HepG2 (cell line): ENCODE data around the gene USP40. TPM values are rescaled to one million over a fixed set of nuclear protein-coding genes. Genes with fewer than 3 reads are reported as not detected.

Experiments used
- ATAC-seq: fragments of 200-7000 bp; cut with Tn5 transposase; 3 replicates; pipeline ENCODE4 v1.9.1; 2020; ENCODE audit warnings: mild to moderate bottlenecking, moderate library complexity
- BruUV-seq: library from RNA; stranded (reverse); fragments of 400-500 nt; replicated peaks from 2 replicates; lab custom pipeline; 2021; lab: Mats Ljungman, UMichigan
- CTCF ChIA-PET: fragments of 300-600 bp; formaldehyde crosslinking; extraction: SDS; loops from one replicate; lab custom pipeline; 2021; ENCODE audit warnings: low total read pairs, inconsistent platforms, low intra/inter-chr PET ratio; lab: Yijun Ruan, JAX
- POLR2A ChIA-PET: fragments of 350-600 bp; sonication (Branson Sonifier 250); formaldehyde crosslinking; loops from one replicate; lab custom pipeline; 2020; ENCODE audit warnings: antibody characterized with exemption, inconsistent platforms; lab: Yijun Ruan, JAX
- DNase-seq: peaks from one replicate; pipeline ENCODE4 v3.0.0-alpha.2; 2015; ENCODE audit warnings: low spot score
- FAIRE-seq: peaks from 3 replicates; lab custom pipeline; 2011; peaks lifted over from hg19 to GRCh38; lab: Jason Lieb, UNC
- H2AFZ ChIP-seq: one replicate; pipeline ENCODE4 v1.6.1; 2011; ENCODE audit warnings: low read length, inconsistent platforms
- H3K27ac ChIP-seq: fragments of 300-600 bp; 3 replicates; pipeline ENCODE4 v1.8.0; 2011; ENCODE audit warnings: mixed run types, mild to moderate bottlenecking, mixed read lengths, low read length, inconsistent platforms; ENCODE audit not compliant: insufficient read depth; ENCODE audit errors: extremely low read length
- H3K27me3 ChIP-seq, 2 experiments: fragments of 200-600 bp in 1 of 2; 2 replicates in 1 of 2; 3 replicates in 1 of 2; pipeline versions ENCODE4 v1.6.0 to v1.8.0; 2011; ENCODE audit warnings: low read length in 2 of 2, mild to moderate bottlenecking in 2 of 2, moderate library complexity in 2 of 2, inconsistent platforms in 1 of 2; ENCODE audit not compliant: insufficient read depth in 2 of 2, control insufficient read depth in 1 of 2
- H3K36me3 ChIP-seq, 2 experiments: fragments of 200-600 bp in 1 of 2; replicated peaks in 1 of 2; 2 replicates in 1 of 2; 3 replicates in 1 of 2; pipeline versions ENCODE4 v1.5.1 to v1.8.0; 2011; ENCODE audit warnings: low read length in 2 of 2, inconsistent platforms in 1 of 2; ENCODE audit not compliant: insufficient read depth in 2 of 2, control insufficient read depth in 1 of 2
- H3K4me1 ChIP-seq: 2 replicates; pipeline ENCODE4 v1.5.1; 2012; ENCODE audit warnings: low read length, inconsistent platforms; ENCODE audit not compliant: insufficient read depth
- H3K4me2 ChIP-seq: 2 replicates; pipeline ENCODE4 v1.6.0; 2011; ENCODE audit warnings: low read depth, low read length, inconsistent platforms
- H3K4me3 ChIP-seq, 3 experiments: fragments of 200-600 bp in 1 of 3; sonication (generic), shearing (Covaris generic) in 1 of 3; replicated peaks in 1 of 3; 2 replicates each; pipeline ENCODE4 v1.5.1; 2011 to 2016; ENCODE audit warnings: low read length in 3 of 3, inconsistent platforms in 2 of 3, low read depth in 2 of 3, mild to moderate bottlenecking in 2 of 3, control low read depth in 1 of 3, mixed read lengths in 1 of 3; ENCODE audit not compliant: insufficient read depth in 1 of 3
- H3K79me2 ChIP-seq: one replicate; pipeline ENCODE4 v1.6.1; 2011; ENCODE audit warnings: low read length, inconsistent platforms; ENCODE audit not compliant: insufficient read depth
- H3K9ac ChIP-seq: 2 replicates; pipeline ENCODE4 v1.6.0; 2011; ENCODE audit warnings: mild to moderate bottlenecking, low read depth, low read length, inconsistent platforms; ENCODE audit not compliant: insufficient read depth
- H3K9me3 ChIP-seq: 2 replicates; pipeline ENCODE4 v1.5.1; 2012; ENCODE audit warnings: mild to moderate bottlenecking, low read length
- H4K20me1 ChIP-seq: 2 replicates; pipeline ENCODE4 v1.6.0; 2011; ENCODE audit warnings: inconsistent platforms, mild to moderate bottlenecking, low read length, moderate library complexity; ENCODE audit not compliant: insufficient read depth
- GABPB1 ChIP-seq: IDR thresholded peaks from 2 replicates; pipeline ENCODE4 v1.6.1; 2016; ENCODE audit warnings: mild to moderate bottlenecking, missing genetic modification reagents, moderate library complexity, missing compliant biosample characterization
- JUND ChIP-seq: sonication (generic); formaldehyde crosslinking; IDR thresholded peaks from 2 replicates; pipeline ENCODE4 v1.8.0; 2022; ENCODE audit warnings: mild to moderate bottlenecking, missing genetic modification reagents
- PLSCR1 ChIP-seq: sonication (generic); formaldehyde crosslinking; IDR thresholded peaks from 2 replicates; pipeline ENCODE4 v1.5.0; 2020; ENCODE audit warnings: missing genetic modification reagents, mild to moderate bottlenecking, borderline replicate concordance
- SP5 ChIP-seq: IDR thresholded peaks from 2 replicates; pipeline ENCODE4 v1.6.1; 2016; ENCODE audit warnings: low read depth, borderline replicate concordance
- TBP ChIP-seq: sonication (generic); formaldehyde crosslinking; IDR thresholded peaks from 2 replicates; pipeline ENCODE4 v1.5.0; 2020; ENCODE audit warnings: missing genetic modification reagents
- TCF7L2 ChIP-seq: IDR thresholded peaks from 2 replicates; pipeline ENCODE4 v1.6.1; 2011; ENCODE audit warnings: mild to moderate bottlenecking, low read depth, low read length, moderate library complexity
- TFAP4 ChIP-seq: sonication (generic); IDR thresholded peaks from 2 replicates; pipeline ENCODE4 v1.6.1; 2016; ENCODE audit warnings: low read depth, borderline replicate concordance
- ZNF792 ChIP-seq: IDR thresholded peaks from 2 replicates; pipeline ENCODE4 v1.6.1; 2016
- WGBS: methylation state at CpG from one replicate; pipeline ENCODE4 v1.1.6; 2017; ENCODE audit warnings: low lambda C conversion rate; 5-methylcytosine and 5-hydroxymethylcytosine counted together
- in situ Hi-C: cut with HindIII; loops from 2 replicates; pipeline ENCODE4 v1.10.0; 2017; ENCODE audit warnings: low pct_unique_long_range_greater_than_20kb; ENCODE audit not compliant: extremely low pct_ligation_motif_present
- intact Hi-C: fragments of 100-400 bp; cut with micrococcal nuclease; formaldehyde crosslinking; loops from one replicate; pipeline ENCODE4 v1.10.0; 2022; ENCODE audit not compliant: unreplicated experiment
- polyA plus RNA-seq, 8 experiments: library from polyadenylated mRNA; depleted of rRNA in 3 of 8; stranded (reverse) in 7 of 8; unstranded in 1 of 8; fragments of >200 nt; fragmentation: Illumina TruSeq in 4 of 8; extraction: Trizol in 4 of 8; gene quantifications; 2 replicates each; pipeline versions ENCODE4 v1.2.1 to v1.2.3, GENCODE V29; 2011 to 2016; ENCODE audit warnings: low read depth in 4 of 8, missing spikeins in 1 of 8, mixed read lengths in 1 of 8; ENCODE audit not compliant: insufficient read depth in 1 of 8
- total RNA-seq, 5 experiments: library from RNA; depleted of rRNA; stranded (reverse); fragments of >200 nt; fragmentation: Illumina TruSeq; extraction: Trizol; gene quantifications; 2 replicates each; pipeline ENCODE4 v1.2.3, GENCODE V29; 2016; ENCODE audit warnings: low read depth in 1 of 5

USP40 gene
- total and polyA plus RNA-seq, 2 of the 13 experiments (the other 11 are each of a cell fraction or from before 2014, with no cell fraction given), result 41.0 to 46.3 TPM

GRCh38 chr2:233476063-233476410 is 90.5 kb downstream of the USP40 start:
- peaks cover 10% of the 10 kb centered on the region in 2 experiments; a peak in 3 of 5 replicates for H3K36me3 ChIP-seq
- no TSS peak for BruUV-seq
- in situ Hi-C loops, result no loop called here
- H3K79me2 ChIP-seq, result no peaks in the 10 kb centered on the region
- TF ChIP-seq JUND (CRISPR knock-in tag) (no peak), ZNF792 (CRISPR knock-in tag) (no peak), GABPB1 (CRISPR knock-in tag) (no peak), TFAP4 (no peak), TCF7L2 (no peak), PLSCR1 (CRISPR knock-in tag) (no peak), SP5 (CRISPR knock-in tag) (no peak), TBP (CRISPR knock-in tag) (no peak)
- no peak overlapping the region for H3K9ac ChIP-seq
- H3K4me1 ChIP-seq, result no peaks in the 10 kb centered on the region
- intact Hi-C loops, result no loop called here
- FAIRE-seq, result no peak
- H3K4me3 ChIP-seq, result no peak overlapping the region
- H3K4me2 ChIP-seq, result no peak overlapping the region
- no peak for ATAC-seq
- no peaks in the 10 kb centered on the region for H4K20me1 ChIP-seq
- 97% methylated on average over 14 of the region's 14 CpGs for WGBS
- no peak overlapping the region for H2AFZ ChIP-seq
- H3K27me3 ChIP-seq, result no peaks in the 10 kb centered on the region
- H3K9me3 ChIP-seq, result no peaks in the 10 kb centered on the region
- POLR2A ChIA-PET, result no interaction called here
- H3K27ac ChIP-seq, result no peak overlapping the region
- CTCF ChIA-PET, result no interaction called here
- DNase-seq, result no peak
